MM.1S (cell line): ENCODE results near the gene KLF9.
"Not testable (repeated sequence)": the region's sequence is repeated elsewhere in the genome, so short reads cannot be mapped to it uniquely, and the experiment has no call there.

Source experiments
- DNase-seq: peaks from one replicate; pipeline ENCODE4 v3.0.0-alpha.2; 2015
- H2AFZ ChIP-seq: fragments of 300-600 bp; sonication (generic); 2 replicates; pipeline ENCODE4 v1.6.0; 2016; ENCODE audit warnings: antibody characterized with exemption, low read length
- H3F3A ChIP-seq: fragments of 300-600 bp; sonication (generic); 2 replicates; pipeline ENCODE4 v1.6.1; 2016; ENCODE audit warnings: mild to moderate bottlenecking, antibody characterized with exemption, low read length, moderate library complexity, mixed read lengths; ENCODE audit not compliant: insufficient read depth
- H3K27ac ChIP-seq: fragments of 300-600 bp; sonication (generic); 2 replicates; pipeline ENCODE4 v1.5.1; 2016; ENCODE audit warnings: mild to moderate bottlenecking, low read length
- H3K27me3 ChIP-seq: fragments of 300-600 bp; sonication (generic); replicated peaks from 2 replicates; pipeline ENCODE4 v1.6.0; 2016; ENCODE audit warnings: low read length; ENCODE audit not compliant: insufficient read depth
- H3K36me3 ChIP-seq: fragments of 300-600 bp; sonication (generic); replicated peaks from 2 replicates; pipeline ENCODE4 v1.6.1; 2016; ENCODE audit warnings: mild to moderate bottlenecking, low read length, mixed read lengths; ENCODE audit not compliant: insufficient read depth
- H3K4me1 ChIP-seq: fragments of 300-600 bp; sonication (generic); 2 replicates; pipeline ENCODE4 v1.6.1; 2016; ENCODE audit warnings: low read length, mixed read lengths
- H3K4me2 ChIP-seq: fragments of 300-600 bp; sonication (generic); 2 replicates; pipeline ENCODE4 v1.6.0; 2016; ENCODE audit warnings: low read depth, low read length
- H3K4me3 ChIP-seq: fragments of 300-600 bp; sonication (generic); 2 replicates; pipeline ENCODE4 v1.5.1; 2016; ENCODE audit warnings: low read length, mixed read lengths
- H3K79me2 ChIP-seq: fragments of 300-600 bp; sonication (generic); 2 replicates; pipeline ENCODE4 v1.6.1; 2016; ENCODE audit warnings: mixed run types, low read length, mixed read lengths
- H3K9ac ChIP-seq: fragments of 300-600 bp; sonication (generic); 2 replicates; pipeline ENCODE4 v1.6.1; 2016; ENCODE audit warnings: low read length, mixed read lengths
- H3K9me2 ChIP-seq: fragments of 300-600 bp; sonication (generic); replicated peaks from 2 replicates; pipeline ENCODE4 v1.6.1; 2016; ENCODE audit warnings: mild to moderate bottlenecking, low read length, mixed read lengths; ENCODE audit not compliant: insufficient read depth
- H3K9me3 ChIP-seq: fragments of 300-600 bp; sonication (generic); replicated peaks from 2 replicates; pipeline ENCODE4 v1.6.1; 2016; ENCODE audit warnings: mild to moderate bottlenecking, low read length, mixed read lengths; ENCODE audit not compliant: insufficient read depth
- H4K20me1 ChIP-seq: fragments of 300-600 bp; sonication (generic); 2 replicates; pipeline ENCODE4 v1.6.1; 2016; ENCODE audit warnings: mild to moderate bottlenecking, low read length, moderate library complexity, mixed read lengths; ENCODE audit not compliant: insufficient read depth
- CTCF ChIP-seq: fragments of 300-600 bp; sonication (generic); IDR thresholded peaks from 2 replicates; pipeline ENCODE4 v1.5.1; 2016; ENCODE audit warnings: antibody characterized with exemption, low read length, mixed read lengths
- EZH2 ChIP-seq: fragments of 300-600 bp; sonication (generic); optimal IDR thresholded peaks from 2 replicates; pipeline ENCODE3; 2017; ENCODE audit warnings: low read depth, mild to moderate bottlenecking, antibody characterized with exemption, low read length, mixed read lengths
- EZH2phosphoT487 ChIP-seq: fragments of 300-600 bp; sonication (generic); IDR thresholded peaks from 2 replicates; pipeline ENCODE4 v1.6.1; 2018; ENCODE audit warnings: antibody characterized with exemption, low read length

Gene KLF9

GRCh38 chr9:70403166-70403565 lies 11.3 kb downstream of the KLF9 start:
- Histone ChIP-seq H2AFZ (no peak overlapping the region), H3F3A (peaks cover 6% of the 10 kb centered on the region; the same call in 1 of the 2 replicates), H3K27me3 (no peaks in the 10 kb centered on the region), H4K20me1 (no peaks in the 10 kb centered on the region), H3K36me3 (no peaks in the 10 kb centered on the region), H3K4me3 (no peak overlapping the region), H3K4me1 (peaks cover 7% of the 10 kb centered on the region; the same call in 1 of the 2 replicates), H3K79me2 (0 out of 2 replicates have a peak, but pooled peaks cover 6% of the 10 kb centered on the region), H3K4me2 (no peak overlapping the region), H3K9ac (no peak overlapping the region), H3K27ac (no peak overlapping the region), H3K9me3 (no peaks in the 10 kb centered on the region), H3K9me2 (no peaks in the 10 kb centered on the region)
- no peak for DNase-seq
- no peak for TF ChIP-seq EZH2phosphoT487
- no peak for TF ChIP-seq CTCF
- no peak for TF ChIP-seq EZH2

GRCh38 chr9:70402213-70402612 lies 12.2 kb downstream of the KLF9 start:
- Histone ChIP-seq H3K79me2 (0 out of 2 replicates have a peak, but pooled peaks cover 6% of the 10 kb centered on the region), H3K4me1 (peaks cover 7% of the 10 kb centered on the region; the same call in 1 of the 2 replicates), H2AFZ (no peak overlapping the region), H3K9me2 (no peaks in the 10 kb centered on the region), H3K9me3 (no peaks in the 10 kb centered on the region), H3K9ac (no peak overlapping the region), H3K27ac (no peak overlapping the region), H3K4me2 (no peak overlapping the region), H4K20me1 (no peaks in the 10 kb centered on the region), H3K36me3 (no peaks in the 10 kb centered on the region), H3F3A (peaks cover 6% of the 10 kb centered on the region; the same call in 1 of the 2 replicates), H3K4me3 (no peak overlapping the region), H3K27me3 (no peaks in the 10 kb centered on the region)
- DNase-seq: no peak
- TF ChIP-seq EZH2phosphoT487 (no peak), CTCF (no peak), EZH2 (no peak)

DNA sequence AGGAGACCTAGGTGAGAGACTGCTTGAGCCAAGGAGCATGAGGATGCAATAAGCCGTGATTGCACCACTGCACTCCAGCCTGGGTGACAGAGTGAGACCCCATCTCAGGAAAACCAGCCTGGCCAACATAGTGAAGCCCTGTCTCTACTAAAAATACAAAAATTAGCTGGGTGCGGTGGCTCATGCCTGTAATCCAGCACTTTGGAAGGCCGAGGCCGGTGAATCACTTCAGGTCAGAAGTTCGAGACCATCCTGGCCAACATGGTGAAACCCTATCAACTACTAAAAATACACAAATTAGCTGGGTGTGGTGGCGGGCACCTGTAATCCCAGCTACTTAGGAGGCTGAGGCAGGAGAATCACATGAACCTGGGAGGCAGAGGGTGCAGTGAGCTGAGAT lies 13.2 kb downstream of the KLF9 start:
- not testable (repeated sequence) for H3K9me3 ChIP-seq

GRCh38 chr9:70400107-70400892 lies 14.2 kb downstream of the KLF9 start:
- H3K9me3 ChIP-seq: no peaks in the 10 kb centered on the region
- 0 out of 2 replicates have a peak, but pooled peaks cover 6% of the 10 kb centered on the region for H3K79me2 ChIP-seq
- H3K27ac ChIP-seq: no peak overlapping the region
- H2AFZ ChIP-seq: no peak overlapping the region
- H3K9ac ChIP-seq: no peak overlapping the region
- H3K9me2 ChIP-seq: no peaks in the 10 kb centered on the region
- no peaks in the 10 kb centered on the region for H3K27me3 ChIP-seq
- H4K20me1 ChIP-seq: no peaks in the 10 kb centered on the region
- H3K4me1 ChIP-seq: no peaks in the 10 kb centered on the region
- DNase-seq: no peak
- H3K4me2 ChIP-seq: no peak overlapping the region
- no peak overlapping the region for H3K4me3 ChIP-seq
- no peaks in the 10 kb centered on the region for H3F3A ChIP-seq
- no peaks in the 10 kb centered on the region for H3K36me3 ChIP-seq
- TF ChIP-seq EZH2 (no peak), CTCF (no peak), EZH2phosphoT487 (no peak)

More for the DNA sequence above, 13.2 kb downstream of the KLF9 start:
- H3K4me2 ChIP-seq, H3K27me3 ChIP-seq, H3K9me2 ChIP-seq, H4K20me1 ChIP-seq, H3K4me3 ChIP-seq, H2AFZ ChIP-seq, H3K79me2 ChIP-seq, H3K4me1 ChIP-seq, H3K9ac ChIP-seq, H3K36me3 ChIP-seq, H3K27ac ChIP-seq, H3F3A ChIP-seq, DNase-seq: not testable (repeated sequence)
